ENCODE data around the gene CDKN1B. TPM values are rescaled to one million over a fixed set of nuclear protein-coding genes. Genes with fewer than 3 reads are reported as not detected.

Gene CDKN1B
- total RNA-seq, 1 donor from 2014 or later: 36.0 TPM

DNA sequence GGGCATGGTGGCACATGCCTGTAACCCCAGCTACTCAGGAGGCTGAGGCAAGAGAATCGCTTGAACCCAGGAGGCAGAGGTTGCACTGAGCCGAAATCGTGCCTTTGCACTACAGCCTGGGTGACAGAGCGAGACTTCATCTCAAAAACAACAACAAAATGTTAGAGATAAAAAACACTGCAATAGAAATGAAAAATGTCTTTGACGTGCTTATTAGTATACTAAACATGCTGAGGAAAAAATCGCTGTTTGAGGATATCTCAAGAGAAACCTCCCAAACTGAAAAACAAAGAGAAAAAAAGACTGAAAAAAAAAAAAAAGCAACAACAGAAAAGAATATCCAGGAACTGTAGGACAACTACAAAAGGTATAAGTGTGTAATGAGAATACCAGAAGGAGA lies 53.1 kb downstream of the CDKN1B start:
- H3K4me3 Mint-ChIP-seq (ENCODE audit: unreplicated experiment): no peak overlapping the region
- TF ChIP-seq, protein P1, sequence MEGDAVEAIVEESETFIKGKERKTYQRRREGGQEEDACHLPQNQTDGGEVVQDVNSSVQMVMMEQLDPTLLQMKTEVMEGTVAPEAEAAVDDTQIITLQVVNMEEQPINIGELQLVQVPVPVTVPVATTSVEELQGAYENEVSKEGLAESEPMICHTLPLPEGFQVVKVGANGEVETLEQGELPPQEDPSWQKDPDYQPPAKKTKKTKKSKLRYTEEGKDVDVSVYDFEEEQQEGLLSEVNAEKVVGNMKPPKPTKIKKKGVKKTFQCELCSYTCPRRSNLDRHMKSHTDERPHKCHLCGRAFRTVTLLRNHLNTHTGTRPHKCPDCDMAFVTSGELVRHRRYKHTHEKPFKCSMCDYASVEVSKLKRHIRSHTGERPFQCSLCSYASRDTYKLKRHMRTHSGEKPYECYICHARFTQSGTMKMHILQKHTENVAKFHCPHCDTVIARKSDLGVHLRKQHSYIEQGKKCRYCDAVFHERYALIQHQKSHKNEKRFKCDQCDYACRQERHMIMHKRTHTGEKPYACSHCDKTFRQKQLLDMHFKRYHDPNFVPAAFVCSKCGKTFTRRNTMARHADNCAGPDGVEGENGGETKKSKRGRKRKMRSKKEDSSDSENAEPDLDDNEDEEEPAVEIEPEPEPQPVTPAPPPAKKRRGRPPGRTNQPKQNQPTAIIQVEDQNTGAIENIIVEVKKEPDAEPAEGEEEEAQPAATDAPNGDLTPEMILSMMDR (IDR thresholded peaks at IDR 0.05; ENCODE audit: partially characterized antibody, unreplicated experiment): no peak
- DNase-seq: no peak
- H3K27ac Mint-ChIP-seq (ENCODE audit: unreplicated experiment): no peak overlapping the region
- no peaks in the 10 kb centered on the region for H3K4me1 Mint-ChIP-seq (ENCODE audit: low read depth, unreplicated experiment)
- H3K36me3 Mint-ChIP-seq (ENCODE audit: unreplicated experiment): peaks cover 17% of the 10 kb centered on the region
- peaks cover 7% of the 10 kb centered on the region for H3K9me3 Mint-ChIP-seq (ENCODE audit: unreplicated experiment)
- peaks cover 3% of the 10 kb centered on the region for H3K27me3 Mint-ChIP-seq (ENCODE audit: unreplicated experiment)

Small RNA genes within 50 kb of the gene (microRNA-seq; reads per million reads assigned to microRNA genes)
- gene MIR613 (ENCODE audit: unreplicated experiment): not detected

Other genes starting within 250 kb of the CDKN1B start
- gene DUSP16, start 154.5 kb upstream of the CDKN1B start, total RNA-seq (ENCODE audit: unreplicated experiment): 39.0 TPM
- 31.9 TPM for gene CREBL2, start 105.5 kb upstream of the CDKN1B start, total RNA-seq (ENCODE audit: unreplicated experiment)
- 12.4 TPM for gene GPR19, start 21.2 kb upstream of the CDKN1B start, total RNA-seq (ENCODE audit: unreplicated experiment)
- 0.86 TPM for gene APOLD1, start 68.3 kb downstream of the CDKN1B start, total RNA-seq (ENCODE audit: unreplicated experiment)
- 31.0 TPM for gene DDX47, start 96.0 kb downstream of the CDKN1B start, total RNA-seq (ENCODE audit: unreplicated experiment)
- not detected for gene GPRC5A, start 174.2 kb downstream of the CDKN1B start, total RNA-seq (ENCODE audit: unreplicated experiment)
- not detected for gene GPRC5D, start 234.8 kb downstream of the CDKN1B start, total RNA-seq (ENCODE audit: unreplicated experiment)